DMS53 treated with DMSO at 0.1 percent for 48 hours (cell line): ENCODE results near the gene BCAP31.
A peak's percentile ranks its signal among the peaks of the same experiment; 100 is the strongest.
"Not testable (repeated sequence)": the region's sequence is repeated elsewhere in the genome, so short reads cannot be mapped to it uniquely, and the experiment has no call there.

Experiments used
- DNase-seq: peaks from one replicate; lab custom pipeline; 2025; ENCODE audit not compliant: unreplicated experiment; lab: John Stamatoyannopoulos, UW

BCAP31 gene

GRCh38 chrX:153696538-153696937, 27.6 kb downstream of the BCAP31 start:
- not testable (repeated sequence) for DNase-seq

- no peak for DNase-seq
Observed at GRCh38 chrX:153696100-153696499, 28.1 kb downstream of the BCAP31 start.

- DNase-seq = no peak
Observed at GRCh38 chrX:153694687-153695270, 29.4 kb downstream of the BCAP31 start.

GRCh38 chrX:153694256-153694655, 29.9 kb downstream of the BCAP31 start:
- DNase-seq = not testable (repeated sequence)

- no peak for DNase-seq
Observed at GRCh38 chrX:153693216-153694086, 30.7 kb downstream of the BCAP31 start.

- no peak for DNase-seq
Observed at GRCh38 chrX:153692611-153693156, 31.5 kb downstream of the BCAP31 start.

- no peak for DNase-seq
Observed at GRCh38 chrX:153692003-153692402, 32.2 kb downstream of the BCAP31 start.

- not testable (repeated sequence) for DNase-seq
Observed at GRCh38 chrX:153691032-153691827, 33.0 kb downstream of the BCAP31 start.

- DNase-seq = no peak
Observed at GRCh38 chrX:153690466-153690865, 33.7 kb downstream of the BCAP31 start.

GRCh38 chrX:153689654-153690465, 34.3 kb downstream of the BCAP31 start:
- DNase-seq = no peak

- no peak for DNase-seq
Observed at GRCh38 chrX:153688911-153689590, 35.1 kb downstream of the BCAP31 start.

GRCh38 chrX:153688506-153688905, 35.7 kb downstream of the BCAP31 start:
- no peak for DNase-seq

GRCh38 chrX:153688071-153688470, 36.1 kb downstream of the BCAP31 start:
- no peak for DNase-seq

GRCh38 chrX:153687121-153688039, 36.8 kb downstream of the BCAP31 start, which contains the start of gene SLC6A8:
Gene SLC6A8, plus strand, starts transcription at chrX:153687926. Its CDS starts 649 bp downstream, at chrX:153688575.
- peak; percentile 20 for DNase-seq

- no peak for DNase-seq
Observed at GRCh38 chrX:153686711-153687110, 37.5 kb downstream of the BCAP31 start.

GRCh38 chrX:153685751-153686696, 38.2 kb downstream of the BCAP31 start:
- no peak for DNase-seq

- no peak for DNase-seq
Observed at GRCh38 chrX:153685156-153685536, 39.0 kb downstream of the BCAP31 start.
